GM19240 (cell line): ENCODE results near the gene TTC9C.
"Not testable (repeated sequence)": the region's sequence is repeated elsewhere in the genome, so short reads cannot be mapped to it uniquely, and the experiment has no call there.

Source experiments
- DNase-seq: peaks from one replicate; pipeline ENCODE4 v3.0.0; 2011; ENCODE audit warnings: low spot score; ENCODE audit not compliant: insufficient read length

TTC9C gene

DNA sequence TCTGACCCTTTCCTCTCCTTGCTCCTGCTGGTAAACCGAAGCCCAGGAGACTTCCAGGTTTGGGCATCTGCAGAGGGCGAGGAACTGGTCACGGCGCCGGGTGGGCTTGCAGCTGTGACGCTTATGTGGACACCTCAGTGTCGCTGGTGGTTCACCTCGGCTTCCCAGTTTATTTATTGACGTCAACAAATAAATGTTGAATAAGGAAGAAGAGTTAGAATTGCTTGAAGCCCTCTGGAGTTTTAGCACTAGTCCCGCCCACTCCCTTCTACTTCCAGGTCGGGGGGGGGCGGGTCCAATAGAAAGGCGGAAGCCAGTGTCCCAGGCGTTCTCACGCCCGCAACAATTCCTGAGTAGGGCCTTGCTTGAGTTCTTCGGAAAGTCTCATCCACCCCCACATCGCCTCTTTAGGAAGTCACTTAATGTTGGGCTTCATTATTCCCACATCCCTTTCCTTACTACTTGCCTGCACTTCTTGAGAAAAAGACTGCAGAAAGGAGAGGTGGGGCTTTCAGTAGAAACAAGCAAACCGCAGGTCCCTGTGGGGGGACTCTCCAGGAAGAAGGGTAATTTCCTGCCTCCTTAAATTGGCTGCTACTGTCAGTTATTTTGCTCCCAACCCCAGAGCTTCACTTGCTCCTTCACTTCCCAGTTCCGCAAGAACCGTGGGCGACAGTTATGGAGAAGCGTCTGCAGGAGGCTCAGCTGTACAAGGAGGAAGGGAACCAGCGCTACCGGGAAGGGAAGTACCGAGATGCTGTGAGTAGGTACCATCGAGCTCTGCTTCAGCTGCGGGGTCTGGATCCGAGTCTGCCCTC is at the start of gene TTC9C:
TTC9C (plus strand) TSS at position 316 of the 818 bp plus-strand sequence; CDS start at position 679, 363 bp downstream.
- DNase-seq, result peak; percentile 51

GRCh38 chr11:62678770-62679696 is 49.3 kb upstream of the TTC9C start, which contains the start of gene UBXN1:
Gene UBXN1 (minus strand): TSS chr11:62679073. CDS start chr11:62678923, 150 bp downstream.
- DNase-seq, result peak; percentile 92

- no peak for DNase-seq
Observed at GRCh38 chr11:62680825-62681240, 47.5 kb upstream of the TTC9C start.

DNA sequence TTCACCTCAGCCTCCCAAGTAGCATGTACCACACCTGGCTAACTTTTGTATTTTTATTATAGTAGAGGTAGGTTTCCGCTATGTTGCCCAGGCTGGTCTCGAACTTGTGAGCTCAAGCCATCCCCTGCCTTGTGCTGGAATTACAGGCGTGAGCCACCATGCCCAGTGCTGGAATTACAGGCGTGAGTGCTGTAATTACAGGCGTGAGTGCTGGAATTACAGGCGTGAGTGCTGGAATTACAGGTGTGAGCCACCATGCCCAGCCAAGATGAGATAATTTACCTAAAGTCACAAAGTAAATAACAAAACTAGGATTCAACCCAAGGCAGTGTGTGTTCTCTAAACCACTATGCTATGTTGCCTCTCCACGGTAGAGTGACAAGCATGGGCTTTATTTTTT is 45.8 kb upstream of the TTC9C start:
- no peak for DNase-seq

DNA sequence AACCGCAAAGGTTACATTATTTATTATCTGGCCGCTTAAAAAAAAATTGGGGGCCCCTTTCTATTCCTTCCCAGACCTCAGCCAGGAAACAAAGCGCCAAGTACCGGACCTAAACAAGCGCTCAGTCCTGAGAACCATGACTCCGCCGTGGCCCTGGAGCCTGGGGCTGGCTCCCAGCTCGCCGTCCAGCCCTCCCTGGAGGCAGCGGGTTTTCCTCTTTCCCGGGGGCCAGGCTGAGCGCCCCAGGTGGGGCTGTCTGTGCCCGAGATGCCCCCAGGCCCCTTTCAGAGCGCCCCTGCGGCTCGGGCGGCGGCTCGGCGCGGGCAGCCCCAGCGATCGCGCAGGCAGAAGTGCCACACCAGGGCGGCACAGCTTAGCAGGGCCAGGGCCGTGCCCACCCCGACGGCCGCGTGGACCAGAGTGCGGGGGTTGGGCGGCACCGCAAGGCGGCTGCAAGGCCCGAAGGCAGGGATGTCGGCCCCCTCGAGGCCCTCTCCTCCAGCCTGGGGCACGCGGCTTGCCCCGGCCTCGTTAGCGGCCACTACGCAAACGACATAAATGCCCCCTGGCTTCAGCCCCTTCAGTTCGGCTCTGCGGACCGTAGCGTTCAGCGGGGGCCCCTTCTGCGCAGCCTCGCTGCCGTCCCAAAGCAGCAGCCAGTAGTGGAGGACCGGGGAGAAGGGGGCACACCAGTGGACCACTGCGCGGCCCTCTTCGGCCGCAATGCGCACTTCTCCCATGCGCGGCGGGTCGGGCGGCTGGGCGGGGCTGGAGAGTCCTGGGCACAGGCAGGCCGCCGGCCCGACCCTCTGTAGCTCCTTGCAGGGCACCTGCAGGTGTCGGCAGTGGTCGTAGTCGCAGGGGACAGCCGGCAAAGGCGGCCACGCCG is 40.5 kb upstream of the TTC9C start:
- no peak for DNase-seq

DNA sequence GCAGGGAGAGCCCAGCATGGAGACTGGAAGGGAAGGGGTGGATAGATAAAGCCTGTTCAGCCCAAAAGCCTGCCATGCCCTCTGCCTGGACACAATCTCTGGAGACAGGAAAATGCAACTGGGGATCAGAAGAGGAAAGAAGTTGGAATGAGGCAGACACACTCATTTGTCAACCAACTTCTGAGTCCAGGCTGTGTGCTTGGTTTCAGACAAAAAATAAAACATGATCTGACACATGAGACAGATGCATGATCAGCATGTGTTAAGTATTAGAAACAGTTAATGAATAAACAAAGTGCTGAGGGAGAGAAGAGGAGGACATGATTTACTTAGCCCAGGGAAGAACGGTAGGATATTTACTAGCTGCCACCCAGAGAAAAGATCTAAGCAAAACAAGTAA is 39.8 kb upstream of the TTC9C start:
- no peak for DNase-seq

- DNase-seq, result no peak
Observed at GRCh38 chr11:62689421-62690183, 38.7 kb upstream of the TTC9C start, which contains the start of gene LRRN4CL. Gene LRRN4CL (minus strand): TSS chr11:62689530. CDS start chr11:62688508, 1,022 bp downstream.

DNA sequence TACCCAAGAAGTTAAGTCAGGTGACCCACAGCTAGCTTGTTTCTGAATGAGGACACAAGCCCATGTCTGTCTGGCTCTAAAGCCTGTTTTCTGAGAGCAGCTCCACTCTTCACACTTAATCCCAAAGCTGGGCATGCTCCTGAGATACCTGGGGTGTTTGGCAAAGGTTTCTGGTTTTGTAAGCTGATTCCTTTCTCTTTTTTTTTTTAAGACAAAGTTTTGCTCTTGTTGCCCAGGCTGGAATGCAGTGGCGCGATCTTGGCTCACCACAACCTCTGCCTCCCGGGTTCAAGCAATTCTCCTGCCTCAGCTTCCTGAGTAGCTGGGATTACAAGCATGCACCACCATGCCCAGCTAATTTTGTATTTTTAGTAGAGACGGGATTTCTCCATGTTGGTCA is 34.7 kb upstream of the TTC9C start:
- not testable (repeated sequence) for DNase-seq

GRCh38 chr11:62694455-62695167 is 33.7 kb upstream of the TTC9C start:
- DNase-seq, result peak; percentile 76

- DNase-seq, result no peak
Observed at GRCh38 chr11:62702246-62702645, 26.0 kb upstream of the TTC9C start.

- DNase-seq, result not testable (repeated sequence)
Observed at GRCh38 chr11:62703921-62704320, 24.4 kb upstream of the TTC9C start.

GRCh38 chr11:62705413-62705812 is 22.9 kb upstream of the TTC9C start:
- DNase-seq, result no peak

DNA sequence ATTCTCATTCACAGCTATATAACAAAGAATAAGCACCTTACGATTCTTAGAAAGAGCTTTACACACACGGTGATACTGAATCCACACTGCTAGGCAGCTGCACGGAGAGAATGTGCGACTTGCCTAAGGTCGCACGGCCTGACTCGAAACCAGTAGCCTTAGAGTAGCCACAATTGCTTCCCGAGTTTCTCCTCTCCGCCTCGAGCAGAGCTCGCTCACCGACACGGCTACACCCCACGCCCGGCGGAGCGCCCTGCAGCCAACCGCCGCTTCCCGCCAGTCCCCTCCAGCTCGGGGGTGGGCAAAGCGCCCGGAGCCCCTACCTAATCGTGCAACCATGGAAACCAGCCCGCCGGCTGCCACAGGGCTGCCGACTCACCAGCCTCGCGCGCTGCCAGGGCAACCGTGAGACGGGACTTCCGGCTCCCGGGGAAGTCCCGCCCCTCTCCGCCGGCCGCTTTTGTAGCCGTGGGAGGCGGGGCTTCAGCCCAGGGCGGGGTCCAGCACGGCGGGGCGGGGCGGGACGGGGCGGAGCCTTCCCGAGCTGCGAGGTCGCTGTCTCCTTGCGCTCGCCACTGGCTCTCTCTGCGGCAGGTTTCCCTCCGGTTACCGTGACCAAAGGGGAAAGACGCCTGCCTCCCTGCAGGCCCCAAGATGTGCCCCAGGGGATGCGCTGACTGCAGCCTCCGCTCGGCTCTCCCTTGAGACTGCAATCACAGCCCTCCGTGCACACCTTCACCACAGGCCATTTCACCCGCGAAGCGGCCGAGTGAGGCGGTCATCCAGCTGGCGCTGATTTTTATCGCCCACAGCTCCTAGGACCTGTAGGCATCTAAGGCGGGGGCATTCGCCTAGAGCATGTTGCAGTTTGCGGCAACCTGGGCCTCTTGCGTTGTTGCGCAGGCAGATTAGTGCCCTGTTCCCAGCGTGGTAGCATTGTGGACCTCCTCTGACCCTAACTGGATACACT is 22.1 kb upstream of the TTC9C start:
- peak; percentile 72 for DNase-seq

DNA sequence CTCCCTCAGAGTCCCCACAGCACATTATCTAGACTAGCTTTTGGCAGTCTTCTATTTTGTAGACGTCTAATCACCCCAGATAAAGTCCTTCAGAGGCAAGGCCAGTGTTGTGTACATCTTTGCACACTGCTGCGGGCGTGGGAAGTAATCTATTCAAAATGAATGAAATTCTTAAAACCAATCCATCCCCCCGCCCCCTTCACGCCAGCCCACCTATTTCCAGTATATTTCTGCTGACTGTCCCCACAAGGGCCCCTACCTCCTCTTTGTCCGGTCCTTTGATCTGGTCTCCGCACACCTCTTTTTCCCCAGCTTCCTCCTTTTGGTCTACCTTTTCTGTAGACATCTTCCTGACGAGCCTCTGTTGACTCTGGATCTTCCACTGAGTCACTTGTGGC is 21.4 kb upstream of the TTC9C start:
- DNase-seq, result no peak

DNA sequence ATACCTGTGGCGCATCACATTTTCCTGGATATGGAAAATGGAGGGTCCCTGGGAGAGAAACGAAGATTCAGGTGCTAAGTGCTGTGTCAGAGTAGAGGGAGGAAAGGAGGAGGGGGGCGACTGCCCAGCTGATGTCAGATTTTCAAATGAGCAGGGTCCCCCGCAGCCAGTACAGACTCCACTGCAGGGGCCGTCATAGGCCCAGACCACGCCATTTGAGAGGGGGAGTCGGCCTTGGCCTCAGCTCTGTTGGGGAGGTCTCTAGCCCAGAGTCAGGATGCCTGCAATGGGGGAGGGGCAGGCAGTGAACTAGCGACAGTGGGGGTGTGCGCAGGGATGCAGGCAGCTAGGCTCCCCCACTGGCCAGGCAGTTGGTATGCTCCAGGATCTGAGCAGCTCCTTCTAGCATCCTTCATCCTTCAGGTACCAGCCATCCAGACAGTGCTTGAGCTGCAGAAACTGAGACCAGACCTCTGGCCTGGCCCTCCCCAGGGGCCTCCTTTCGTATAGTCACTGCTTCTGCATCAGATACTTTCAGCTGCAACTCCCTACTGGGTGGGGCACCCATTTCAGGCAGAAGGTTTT is 20.9 kb upstream of the TTC9C start, which contains the start of the genes BSCL2 and GNG3:
BSCL2 (minus strand) TSS at position 148 of the 585 bp plus-strand sequence. CDS start 229 bp downstream, outside the sequence.
GNG3 (plus strand) TSS at position 400 of the 585 bp plus-strand sequence. CDS start 620 bp downstream, outside the sequence.
- DNase-seq, result no peak

DNA sequence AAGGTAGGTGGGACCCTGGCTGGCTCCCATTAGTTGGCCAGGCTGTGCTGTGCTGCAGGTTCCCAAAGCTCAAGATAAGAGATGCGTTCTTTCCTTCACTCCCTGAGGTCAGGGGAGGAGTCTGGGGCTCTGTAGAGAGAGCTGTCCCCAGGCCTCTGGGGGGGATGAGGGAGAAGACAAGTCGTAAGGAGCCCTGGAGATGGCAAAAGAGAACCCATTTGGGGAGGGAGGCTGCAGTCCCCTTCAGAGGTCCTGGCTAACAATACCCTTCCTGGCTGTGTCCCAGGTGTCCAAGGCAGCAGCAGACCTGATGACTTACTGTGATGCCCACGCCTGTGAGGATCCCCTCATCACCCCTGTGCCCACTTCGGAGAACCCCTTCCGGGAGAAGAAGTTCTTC is 19.9 kb upstream of the TTC9C start:
- no peak for DNase-seq

- no peak for DNase-seq
Observed at GRCh38 chr11:62708793-62709192, 19.5 kb upstream of the TTC9C start.
